Transverse colon (tissue), 4 donors: ENCODE results near the gene ITGB5. TPM values are rescaled to one million over a fixed set of nuclear protein-coding genes. Genes with fewer than 3 reads are reported as not detected.

Experiments
- DNase-seq: peaks from one replicate; pipeline ENCODE4 v3.0.0-alpha.2; 2019
- H3K27ac ChIP-seq, 4 donors: fragments of 200-600 bp; sonication (generic); 2 replicates each; pipeline ENCODE4 v1.5.1; 2016 to 2018; ENCODE audit warnings: inconsistent platforms in 4 of 4
- H3K27me3 ChIP-seq: fragments of 200-600 bp; sonication (generic); 2 replicates; pipeline ENCODE4 v1.5.1; 2017; ENCODE audit warnings: inconsistent platforms
- H3K36me3 ChIP-seq, 4 donors: fragments of 200-600 bp; sonication (generic); 2 replicates each; pipeline ENCODE4 v1.5.1; 2017 to 2019; ENCODE audit warnings: inconsistent platforms in 4 of 4
- H3K4me1 ChIP-seq, 4 donors: fragments of 200-600 bp; sonication (generic); 2 replicates each; pipeline ENCODE4 v1.5.1; 2017 to 2020; ENCODE audit warnings: inconsistent platforms in 4 of 4
- H3K4me3 ChIP-seq, 4 donors: fragments of 200-600 bp; sonication (generic); 1 replicate in 1 of 4; 2 replicates in 3 of 4; pipeline versions ENCODE4 v1.5.1 to v1.6.1; 2017 to 2019; ENCODE audit warnings: inconsistent platforms in 4 of 4
- H3K9me3 ChIP-seq, 2 donors: fragments of 200-600 bp; sonication (generic); 2 replicates each; pipeline ENCODE4 v1.5.1; 2017 to 2019; ENCODE audit warnings: inconsistent platforms in 2 of 2
- EP300 ChIP-seq: sonication (generic); formaldehyde crosslinking; IDR thresholded peaks from one replicate; pipeline ENCODE4 v1.6.1; 2017; ENCODE audit warnings: antibody characterized with exemption, low read depth
- POLR2A ChIP-seq: fragments of 450-650 bp; IDR thresholded peaks from one replicate; pipeline ENCODE4 v1.6.1; 2016; ENCODE audit warnings: antibody characterized with exemption, mild to moderate bottlenecking, moderate library complexity
- POLR2AphosphoS5 ChIP-seq, 3 donors: sonication (generic); formaldehyde crosslinking; IDR thresholded peaks; one replicate each; pipeline ENCODE4 v1.6.1; 2016; ENCODE audit warnings: antibody characterized with exemption in 3 of 3
- WGBS, 2 donors: methylation state at CpG; one replicate each; pipeline ENCODE4 v1.1.5; 2018; ENCODE audit warnings: low coverage in 1 of 2; 5-methylcytosine and 5-hydroxymethylcytosine counted together
- in situ Hi-C, 4 donors: fragments of 200-750 bp; cut with MboI; loops; one replicate each; pipeline versions ENCODE4 v1.15.0 to v1.15.1; 2017; ENCODE audit warnings: low sequenced_read_pairs in 3 of 4, low pct_ligation_motif_present in 1 of 4, low pct_unique_long_range_greater_than_20kb in 1 of 4
- intact Hi-C: fragments of 100-400 bp; cut with DNase I; formaldehyde crosslinking; loops from one replicate; pipeline ENCODE4 v1.15.1; 2023; ENCODE audit warnings: low total_unique reads
- total RNA-seq, 4 donors: library from RNA; depleted of rRNA; stranded (reverse); fragments of >200 nt; gene quantifications; one replicate each; pipeline ENCODE4 v1.1.0, GENCODE V29; 2016
- TF ChIP-seq, protein P1 (sequence below), 5 experiments: fragments of 200-600 bp in 3 of 5; fragments of 450-650 bp in 2 of 5; sonication (generic) in 3 of 5; IDR thresholded peaks; 1 replicate in 2 of 5; 2 replicates in 3 of 5; pipeline ENCODE4 v1.5.1; 2016 to 2017; ENCODE audit warnings: antibody characterized with exemption in 5 of 5, inconsistent platforms in 3 of 5, mild to moderate bottlenecking in 2 of 5, moderate library complexity in 1 of 5

The ITGB5 gene
- total RNA-seq, 4 donors from 2014 or later: 62.8 to 572 (median 105) TPM

DNA sequence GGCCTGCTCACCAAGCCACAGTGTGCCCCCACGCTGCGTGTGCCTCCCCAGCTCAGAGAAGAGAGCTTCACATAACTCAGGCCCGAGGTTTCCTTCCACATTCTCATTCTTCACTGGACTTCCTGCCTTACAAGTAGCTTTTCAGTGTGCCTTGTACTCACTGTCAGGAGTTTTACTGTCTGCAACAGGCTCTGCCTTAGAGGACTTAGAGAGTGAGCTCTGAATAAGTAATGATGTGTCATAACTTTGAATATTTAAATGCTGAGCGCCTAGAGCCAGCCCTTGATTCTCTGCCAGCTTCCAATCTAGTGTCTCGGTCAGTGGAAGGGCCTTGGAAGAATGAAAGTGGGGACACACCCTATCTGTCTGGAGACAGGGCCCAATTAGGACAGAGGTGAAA is 41.8 kb downstream of the ITGB5 start:
- no peak overlapping the region for H3K4me3 ChIP-seq
- H3K36me3 ChIP-seq: no peaks in the 10 kb centered on the region
- in situ Hi-C loops: no loop called here
- H3K4me1 ChIP-seq: peaks cover 14 to 21% (median 19%) of the 10 kb centered on the region in 4 donors
- DNase-seq: peak; percentile 72
- TF ChIP-seq POLR2AphosphoS5 (IDR thresholded peaks at IDR 0.05): peak in 2 of 3 donors; percentile 16 to 52
- TF ChIP-seq, protein P1, sequence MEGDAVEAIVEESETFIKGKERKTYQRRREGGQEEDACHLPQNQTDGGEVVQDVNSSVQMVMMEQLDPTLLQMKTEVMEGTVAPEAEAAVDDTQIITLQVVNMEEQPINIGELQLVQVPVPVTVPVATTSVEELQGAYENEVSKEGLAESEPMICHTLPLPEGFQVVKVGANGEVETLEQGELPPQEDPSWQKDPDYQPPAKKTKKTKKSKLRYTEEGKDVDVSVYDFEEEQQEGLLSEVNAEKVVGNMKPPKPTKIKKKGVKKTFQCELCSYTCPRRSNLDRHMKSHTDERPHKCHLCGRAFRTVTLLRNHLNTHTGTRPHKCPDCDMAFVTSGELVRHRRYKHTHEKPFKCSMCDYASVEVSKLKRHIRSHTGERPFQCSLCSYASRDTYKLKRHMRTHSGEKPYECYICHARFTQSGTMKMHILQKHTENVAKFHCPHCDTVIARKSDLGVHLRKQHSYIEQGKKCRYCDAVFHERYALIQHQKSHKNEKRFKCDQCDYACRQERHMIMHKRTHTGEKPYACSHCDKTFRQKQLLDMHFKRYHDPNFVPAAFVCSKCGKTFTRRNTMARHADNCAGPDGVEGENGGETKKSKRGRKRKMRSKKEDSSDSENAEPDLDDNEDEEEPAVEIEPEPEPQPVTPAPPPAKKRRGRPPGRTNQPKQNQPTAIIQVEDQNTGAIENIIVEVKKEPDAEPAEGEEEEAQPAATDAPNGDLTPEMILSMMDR (IDR thresholded peaks at IDR 0.05): no peak
- 0 to 27% methylated on average over 1 to 5 of the region's 5 CpGs for WGBS, 2 donors
- H3K27me3 ChIP-seq: no peaks in the 10 kb centered on the region
- intact Hi-C loops: no loop called here
- no peaks in the 10 kb centered on the region for H3K9me3 ChIP-seq
- H3K27ac ChIP-seq: peak overlapping the region; percentile 78 to 88 (median 84)

GRCh38 chr3:124843506-124844177 is 43.5 kb downstream of the ITGB5 start:
- Histone ChIP-seq H3K9me3 (no peaks in the 10 kb centered on the region), H3K27me3 (no peaks in the 10 kb centered on the region), H3K4me3 (no peak overlapping the region), H3K27ac (peak overlapping the region in 1 of 4 donors; percentile 4), H3K4me1 (peaks cover 14 to 23% (median 20%) of the 10 kb centered on the region in 4 donors), H3K36me3 (no peaks in the 10 kb centered on the region)
- DNase-seq: no peak
- in situ Hi-C loops: no loop called here
- WGBS, 2 donors: 60 to 89% methylated on average over 1 to 5 of the region's 5 CpGs
- TF ChIP-seq POLR2AphosphoS5 (IDR thresholded peaks at IDR 0.05): no peak
- TF ChIP-seq POLR2A: no peak
- no peak for TF ChIP-seq EP300
- TF ChIP-seq, protein P1 (IDR thresholded peaks at IDR 0.05): no peak
- intact Hi-C loops: no loop called here

GRCh38 chr3:124843047-124843446 is 44.1 kb downstream of the ITGB5 start:
- in situ Hi-C loops (no loop called here), intact Hi-C loops (no loop called here)
- peak overlapping the region in 1 of 4 donors; percentile 4 for H3K27ac ChIP-seq

DNA sequence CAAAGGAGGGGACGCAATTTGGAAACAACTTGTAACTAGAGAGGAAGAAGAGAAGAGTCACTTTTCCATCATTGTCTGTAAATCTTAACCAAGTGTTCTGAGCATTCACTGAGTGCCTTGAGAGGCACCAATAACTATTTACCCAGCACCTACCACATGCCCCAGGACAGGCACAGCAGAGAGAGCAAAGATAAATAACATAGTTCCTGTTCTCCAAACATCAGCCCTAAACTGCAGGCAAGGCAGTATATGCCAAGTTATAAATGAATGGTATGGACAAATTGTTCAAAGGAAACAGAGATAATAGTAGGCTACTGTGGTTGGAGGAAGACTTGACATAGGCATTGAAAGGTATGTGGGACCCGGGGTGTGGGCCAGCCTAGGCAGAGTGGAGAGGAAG is 45.6 kb downstream of the ITGB5 start:
- 78 to 90% methylated on average over 2 of the region's 2 CpGs for WGBS, 2 donors
- no peaks in the 10 kb centered on the region for H3K9me3 ChIP-seq
- DNase-seq: no peak
- H3K27ac ChIP-seq: no peak overlapping the region
- in situ Hi-C loops (no loop called here), intact Hi-C loops (no loop called here)
- H3K4me1 ChIP-seq: peaks cover 19 to 44% (median 39%) of the 10 kb centered on the region in 4 donors
- TF ChIP-seq POLR2A (no peak), POLR2AphosphoS5 (IDR thresholded peaks at IDR 0.05) (no peak), EP300 (no peak)
- TF ChIP-seq, protein P1 (IDR thresholded peaks at IDR 0.05): no peak
- no peak overlapping the region for H3K4me3 ChIP-seq
- H3K27me3 ChIP-seq: no peaks in the 10 kb centered on the region
- H3K36me3 ChIP-seq: no peaks in the 10 kb centered on the region

More at GRCh38 chr3:124843047-124843446, 44.1 kb downstream of the ITGB5 start:
- H3K4me1 ChIP-seq: peaks cover 14 to 29% (median 24%) of the 10 kb centered on the region in 4 donors
- H3K36me3 ChIP-seq: no peaks in the 10 kb centered on the region
- DNase-seq: no peak
- H3K27me3 ChIP-seq: no peaks in the 10 kb centered on the region
- no peak for TF ChIP-seq POLR2AphosphoS5 (IDR thresholded peaks at IDR 0.05)
- no peak for TF ChIP-seq EP300
- no peak for TF ChIP-seq POLR2A
- TF ChIP-seq, protein P1 (IDR thresholded peaks at IDR 0.05): no peak
- H3K9me3 ChIP-seq: no peaks in the 10 kb centered on the region
- H3K4me3 ChIP-seq: no peak overlapping the region
- 87 to 88% methylated on average over 3 to 4 of the region's 4 CpGs for WGBS, 2 donors
